VCaP (cell line): ENCODE data around the gene KCTD15.

Source experiments
- H3K27ac ChIP-seq: fragments of 450-650 bp; 2 replicates; pipeline ENCODE4 v1.5.1; 2017
- CTCF ChIP-seq: fragments of 450-650 bp; conservative IDR thresholded peaks from 2 replicates; pipeline ENCODE4 v1.5.1; 2017; ENCODE audit warnings: mild to moderate bottlenecking, moderate library complexity

Gene KCTD15

DNA sequence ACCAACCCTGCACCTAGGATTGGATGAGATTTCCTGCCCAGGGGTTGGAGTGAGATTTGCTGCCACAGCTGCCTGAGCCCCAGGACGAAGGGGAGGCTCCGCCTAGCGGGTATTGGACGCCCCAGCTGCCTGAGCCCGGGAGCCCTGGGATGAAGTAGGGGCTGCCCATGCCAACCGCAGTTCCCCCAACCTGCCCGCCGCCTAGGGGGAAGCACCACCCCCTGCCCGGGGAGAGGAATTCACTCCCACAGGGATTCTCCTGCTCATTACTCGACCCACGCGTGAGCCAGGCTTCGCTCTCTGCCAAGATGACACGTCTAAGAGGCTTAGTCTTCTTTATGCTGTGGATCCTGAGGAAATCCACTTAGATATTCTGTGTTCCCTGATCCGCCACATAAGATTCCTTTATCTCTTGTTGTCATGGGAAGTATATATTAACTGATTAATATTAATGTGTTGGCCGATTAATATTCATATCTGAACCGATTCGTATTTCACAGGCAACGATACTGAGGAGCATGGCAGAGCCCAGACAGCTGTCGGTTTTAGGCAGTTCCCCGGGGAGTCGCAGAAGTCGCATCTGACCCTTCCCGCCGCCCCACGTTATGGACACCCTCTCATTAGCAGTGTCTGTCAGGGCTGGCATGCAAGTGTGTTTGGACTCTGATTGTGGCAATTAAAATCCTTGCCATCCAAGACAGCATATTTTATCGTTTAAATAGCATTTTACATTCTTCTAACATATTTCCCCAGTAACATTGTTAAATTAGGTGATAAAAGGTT lies 44.5 kb upstream of the KCTD15 start:
- H3K27ac ChIP-seq: no peak overlapping the region
- no peak for TF ChIP-seq CTCF

GRCh38 chr19:33752945-33753344 lies 43.7 kb upstream of the KCTD15 start:
- H3K27ac ChIP-seq: no peak overlapping the region
- TF ChIP-seq CTCF: no peak

GRCh38 chr19:33754361-33754760 lies 42.3 kb upstream of the KCTD15 start:
- TF ChIP-seq CTCF: no peak
- H3K27ac ChIP-seq: no peak overlapping the region

GRCh38 chr19:33755099-33756035 lies 41.3 kb upstream of the KCTD15 start:
- no peak for TF ChIP-seq CTCF
- H3K27ac ChIP-seq: no peak overlapping the region

GRCh38 chr19:33756177-33756576 lies 40.5 kb upstream of the KCTD15 start:
- no peak for TF ChIP-seq CTCF
- H3K27ac ChIP-seq: no peak overlapping the region

GRCh38 chr19:33758541-33759013 lies 38.1 kb upstream of the KCTD15 start:
- no peak overlapping the region; the same call in 1 of the 2 replicates for H3K27ac ChIP-seq
- TF ChIP-seq CTCF: no peak

- no peak overlapping the region for H3K27ac ChIP-seq
- no peak for TF ChIP-seq CTCF
Observed at GRCh38 chr19:33759356-33759755, 37.3 kb upstream of the KCTD15 start.
